Mononuclear cell (primary cell): ENCODE data around the gene MAVS. TPM values are rescaled to one million over a fixed set of nuclear protein-coding genes. Genes with fewer than 3 reads are reported as not detected.

Experiments
- H3K27me3 ChIP-seq: 2 replicates; pipeline ENCODE4 v1.6.0; 2011; ENCODE audit warnings: low read length, control low read depth; ENCODE audit not compliant: insufficient read depth
- H3K4me1 ChIP-seq: 2 replicates; pipeline ENCODE4 v1.5.1; 2011; ENCODE audit warnings: mild to moderate bottlenecking, low read length, control low read depth; ENCODE audit not compliant: insufficient read depth
- H3K4me3 ChIP-seq: 2 replicates; pipeline ENCODE4 v1.5.1; 2011; ENCODE audit warnings: mild to moderate bottlenecking, low read length, moderate library complexity
- H3K9me3 ChIP-seq: 2 replicates; pipeline ENCODE4 v1.5.1; 2011; ENCODE audit warnings: low read depth, mild to moderate bottlenecking, control low read depth, low read length
- total RNA-seq: library from RNA; depleted of rRNA; stranded (reverse); fragments of >200 nt; gene quantifications from one replicate; pipeline ENCODE4 v1.2.3, GENCODE V29; 2012

The MAVS gene
- total RNA-seq, 1 donor, result 6.0 TPM

DNA sequence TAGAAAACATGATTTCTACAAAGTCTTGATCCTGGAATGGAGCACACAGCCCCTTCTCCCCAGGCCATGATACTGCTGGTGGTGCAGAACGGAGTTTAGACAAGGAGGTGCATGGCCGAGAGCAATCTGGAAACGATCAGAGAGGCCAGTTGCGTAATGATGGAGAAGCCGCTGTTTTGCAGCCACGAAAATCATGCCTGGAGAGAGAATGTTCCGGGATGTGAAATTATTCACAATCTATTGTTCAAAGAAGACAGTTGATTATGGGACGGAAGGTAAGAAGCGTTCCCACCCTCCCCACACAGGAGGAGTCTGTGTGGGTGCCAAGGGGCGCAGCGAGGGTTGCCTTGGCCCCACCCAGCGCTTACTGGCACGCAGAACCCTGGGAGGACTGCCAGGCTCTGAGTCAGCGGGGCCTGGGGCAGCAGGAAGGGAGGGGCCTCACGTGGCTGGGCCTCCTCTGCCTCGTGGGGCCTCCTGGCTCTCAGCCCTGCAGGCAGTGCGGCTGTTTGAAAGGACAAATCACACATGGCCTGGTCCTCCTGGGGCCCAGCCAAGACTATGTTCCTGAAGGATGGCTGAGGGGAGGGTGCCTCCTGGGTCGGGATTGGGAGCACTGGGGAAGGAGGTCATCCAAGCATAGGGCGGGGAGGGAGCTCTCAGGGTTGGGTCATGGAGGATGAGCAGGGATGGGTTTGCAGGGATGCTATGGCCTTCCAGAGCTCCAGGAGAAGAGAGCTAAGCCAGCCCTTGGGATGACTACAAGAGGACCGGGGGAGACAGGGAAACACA is 35.0 kb upstream of the MAVS start:
- H3K4me3 ChIP-seq, result peak overlapping the region; percentile 37

DNA sequence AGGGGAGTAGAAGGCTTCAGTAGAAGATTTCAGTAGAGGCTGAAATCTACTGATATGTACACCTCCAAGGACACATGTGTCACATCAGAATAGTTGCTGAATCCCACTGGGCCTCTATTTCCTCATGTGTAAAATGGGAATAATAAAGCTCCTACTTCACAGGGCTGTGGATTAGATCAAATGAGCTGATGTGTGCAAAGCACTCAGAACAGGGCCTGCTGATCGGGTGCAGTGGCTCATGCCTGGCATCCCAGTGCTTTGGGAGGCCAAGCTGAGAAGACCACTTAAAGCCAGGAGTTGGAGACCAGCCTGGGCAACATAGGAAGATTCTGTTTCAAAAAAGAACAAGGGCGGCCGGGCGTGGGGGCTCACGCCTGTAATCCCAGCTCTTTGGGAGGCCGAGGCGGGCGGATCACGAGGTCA is 34.4 kb upstream of the MAVS start:
- Histone ChIP-seq H3K9me3 (no peaks in the 10 kb centered on the region), H3K4me3 (no peak overlapping the region), H3K27me3 (no peaks in the 10 kb centered on the region), H3K4me1 (peaks cover 87% of the 10 kb centered on the region)

More for the DNA sequence above, 35.0 kb upstream of the MAVS start:
- Histone ChIP-seq H3K4me1 (peaks cover 92% of the 10 kb centered on the region), H3K9me3 (no peaks in the 10 kb centered on the region), H3K27me3 (no peaks in the 10 kb centered on the region)

DNA sequence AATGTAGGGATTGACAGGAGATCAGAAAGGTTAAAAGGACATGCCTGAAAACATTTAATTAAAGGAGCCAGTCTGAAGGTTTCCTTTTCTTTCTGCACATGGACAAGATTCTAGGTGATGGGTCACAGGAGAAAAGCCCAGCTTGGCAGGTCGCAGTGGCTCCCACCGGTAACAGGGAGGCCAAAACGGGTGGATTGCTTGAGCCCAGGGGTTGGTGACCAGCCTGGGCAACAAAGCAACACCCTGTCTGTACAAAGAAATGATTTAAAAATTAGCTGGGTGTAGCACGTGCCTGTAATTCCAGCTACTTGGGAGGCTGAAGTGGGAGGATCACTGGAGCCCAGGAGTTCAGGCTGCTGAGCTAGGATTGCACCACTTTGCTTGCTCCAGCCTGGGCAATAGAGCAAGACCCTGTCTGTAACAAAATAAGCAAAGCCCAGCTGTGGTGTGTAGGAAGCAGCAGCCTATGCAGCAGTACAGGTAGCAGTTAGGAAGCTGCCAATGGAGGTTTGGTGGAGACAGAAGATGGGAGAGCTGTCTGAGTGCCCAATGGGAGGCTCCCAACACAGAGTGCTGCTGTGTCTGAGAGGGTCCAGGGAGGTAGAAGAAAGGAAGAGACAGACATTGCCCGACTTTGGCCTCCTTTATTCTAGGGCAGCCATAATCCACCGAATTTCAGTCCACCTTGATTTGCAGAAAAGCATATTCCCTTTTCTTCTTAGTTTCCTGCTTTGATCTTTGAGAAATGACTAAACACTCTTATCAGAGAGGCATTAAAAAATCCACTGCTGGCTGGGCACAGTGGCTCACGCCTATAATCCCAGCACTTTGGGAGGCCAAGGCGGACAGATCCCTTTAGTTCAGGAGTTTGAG is 33.4 kb upstream of the MAVS start:
- Histone ChIP-seq H3K9me3 (no peaks in the 10 kb centered on the region), H3K4me3 (no peak overlapping the region), H3K27me3 (no peaks in the 10 kb centered on the region), H3K4me1 (peaks cover 81% of the 10 kb centered on the region)

DNA sequence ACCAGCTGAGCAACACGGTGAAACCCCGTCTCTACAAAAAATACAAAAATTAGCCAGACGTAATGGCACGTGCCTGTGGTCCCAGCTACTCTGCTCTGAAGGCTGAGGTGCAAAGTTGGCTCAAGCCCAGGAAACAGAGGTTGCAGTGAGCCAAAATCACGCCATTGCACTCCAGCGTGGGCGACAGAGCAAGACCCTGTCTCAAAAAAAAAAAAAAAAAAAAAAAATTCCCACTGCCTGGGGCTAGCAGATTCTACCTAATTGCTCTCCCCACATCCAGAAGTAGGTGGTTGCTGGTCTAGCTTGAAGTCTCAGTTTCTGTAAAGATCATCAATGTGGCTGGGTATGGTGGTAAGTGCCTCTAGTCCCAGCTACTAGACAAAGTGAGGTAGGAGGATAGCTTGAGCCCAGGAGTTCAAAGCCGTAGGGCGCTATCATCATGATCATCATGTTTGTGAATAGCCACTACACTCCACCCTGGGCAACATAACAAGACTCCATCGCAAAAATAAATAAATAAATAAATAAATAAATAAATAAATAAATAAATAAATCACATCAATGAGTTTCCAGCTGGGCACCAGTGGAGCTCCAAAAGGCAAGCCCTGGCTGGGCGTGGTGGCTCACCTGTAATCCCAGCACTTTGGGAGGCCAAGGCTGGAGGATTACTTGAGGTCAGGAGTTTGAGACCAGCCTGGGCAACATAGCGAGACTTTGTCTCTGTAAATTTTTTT is 32.6 kb upstream of the MAVS start:
- H3K4me1 ChIP-seq, result peaks cover 82% of the 10 kb centered on the region
- H3K4me3 ChIP-seq, result no peak overlapping the region
- no peaks in the 10 kb centered on the region for H3K9me3 ChIP-seq
- H3K27me3 ChIP-seq, result no peaks in the 10 kb centered on the region

DNA sequence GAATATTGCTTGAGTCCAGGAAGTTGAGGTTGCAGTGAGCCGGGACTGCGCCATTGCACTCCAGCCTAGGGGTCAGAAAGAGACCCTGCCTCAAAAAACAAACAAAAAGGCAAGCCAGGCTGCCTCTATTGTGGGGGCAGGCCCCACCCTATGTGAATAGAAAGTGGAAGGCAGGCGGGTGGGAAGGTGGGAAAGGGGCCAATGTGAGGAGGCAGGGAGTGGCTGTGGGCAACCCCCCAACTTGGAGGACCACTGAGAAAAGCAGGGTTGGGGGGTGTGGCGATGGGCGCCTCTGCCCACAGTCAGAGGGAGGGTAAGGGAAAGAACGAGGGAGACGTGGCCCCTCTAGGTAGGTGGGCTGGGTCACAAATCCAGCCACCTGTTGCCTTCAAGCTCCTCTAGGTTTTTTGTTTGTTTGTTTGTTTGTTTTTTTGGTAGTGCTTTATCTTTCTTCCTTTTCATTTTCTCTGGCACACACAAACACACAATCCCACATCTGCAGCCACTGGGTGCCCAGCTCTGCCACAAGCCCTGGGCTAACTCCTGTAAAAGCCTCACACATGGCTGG is 31.6 kb upstream of the MAVS start:
- H3K4me3 ChIP-seq, result no peak overlapping the region
- H3K4me1 ChIP-seq, result peaks cover 86% of the 10 kb centered on the region
- H3K9me3 ChIP-seq, result no peaks in the 10 kb centered on the region
- no peaks in the 10 kb centered on the region for H3K27me3 ChIP-seq

DNA sequence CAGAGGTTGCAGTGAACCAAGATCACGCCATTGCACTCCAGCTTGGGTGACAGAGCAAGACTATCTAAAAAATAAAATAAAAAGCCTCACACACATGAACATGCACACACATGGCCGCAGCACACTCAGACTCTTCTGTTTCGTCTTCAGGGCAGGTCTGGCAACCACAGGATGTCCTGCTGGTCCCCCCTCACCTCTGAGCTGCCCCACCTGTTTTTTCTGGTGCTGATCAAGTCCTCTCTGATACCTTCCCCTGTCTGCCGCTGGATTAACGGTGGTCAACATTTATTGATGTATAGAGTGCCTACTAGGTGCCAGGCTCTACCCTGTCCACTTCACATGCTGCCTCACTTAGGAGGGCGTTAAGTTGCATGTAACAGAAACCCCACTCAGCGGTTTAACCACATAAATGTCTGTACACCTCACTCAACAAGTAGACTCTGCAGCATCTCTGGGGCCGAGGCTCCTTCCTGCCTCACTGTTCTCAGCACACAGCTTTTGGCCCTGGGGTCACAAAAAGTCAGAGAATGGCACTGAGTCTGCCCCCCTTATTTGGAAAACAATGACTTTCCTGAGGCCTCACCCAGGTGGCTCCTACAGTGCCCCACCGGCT is 30.8 kb upstream of the MAVS start:
- H3K9me3 ChIP-seq, result no peaks in the 10 kb centered on the region
- H3K27me3 ChIP-seq, result no peaks in the 10 kb centered on the region
- H3K4me3 ChIP-seq, result no peak overlapping the region
- peaks cover 79% of the 10 kb centered on the region for H3K4me1 ChIP-seq

DNA sequence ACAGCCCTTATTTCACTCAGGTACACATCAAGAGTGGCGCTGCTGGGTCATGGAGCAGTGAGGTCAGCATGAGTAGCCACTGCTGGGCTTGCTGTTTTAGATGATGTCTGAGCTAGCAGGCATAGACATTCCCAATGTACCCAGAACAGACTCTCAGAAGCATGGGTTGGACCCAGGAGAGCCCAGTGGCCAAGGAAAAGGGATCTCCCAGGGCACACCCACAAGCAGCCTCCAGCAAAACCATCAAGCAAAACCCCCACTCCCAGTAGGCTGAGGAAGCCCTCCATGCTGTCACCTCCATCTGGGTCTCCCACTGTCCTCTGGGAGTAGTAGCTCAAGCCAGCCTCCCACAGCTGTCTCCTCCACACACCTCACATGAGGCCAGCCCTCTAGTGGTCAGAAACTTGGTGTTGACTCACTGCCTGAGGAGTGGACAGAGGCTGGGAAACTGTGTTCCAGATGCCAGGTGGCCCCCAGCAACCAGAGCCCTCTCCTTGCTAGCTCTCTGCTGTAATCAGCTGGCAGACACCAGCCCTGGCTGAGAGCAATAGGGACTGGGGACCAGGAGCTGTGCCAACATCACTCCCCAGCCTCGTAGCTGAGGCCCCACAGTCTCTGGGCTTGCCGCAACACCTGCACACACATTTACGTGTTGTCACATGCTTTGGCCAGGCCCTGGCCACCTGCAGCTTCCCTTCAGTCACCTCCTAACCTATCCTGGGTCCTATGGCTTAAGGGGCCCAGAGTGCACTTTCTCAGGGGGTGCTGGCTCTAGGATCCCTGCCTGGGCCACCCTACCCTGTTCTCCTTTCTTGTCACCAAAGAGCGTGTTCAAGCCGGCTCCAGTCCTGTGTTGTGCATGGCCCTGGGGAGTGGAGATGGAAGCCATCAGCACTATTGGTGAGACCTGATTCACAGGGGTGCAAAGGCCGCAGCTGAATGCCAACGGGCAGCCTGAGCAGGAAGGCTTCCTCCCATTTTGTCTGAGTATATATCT is 28.2 kb upstream of the MAVS start:
- Histone ChIP-seq H3K4me3 (no peak overlapping the region), H3K9me3 (no peaks in the 10 kb centered on the region), H3K4me1 (peaks cover 60% of the 10 kb centered on the region), H3K27me3 (no peaks in the 10 kb centered on the region)

DNA sequence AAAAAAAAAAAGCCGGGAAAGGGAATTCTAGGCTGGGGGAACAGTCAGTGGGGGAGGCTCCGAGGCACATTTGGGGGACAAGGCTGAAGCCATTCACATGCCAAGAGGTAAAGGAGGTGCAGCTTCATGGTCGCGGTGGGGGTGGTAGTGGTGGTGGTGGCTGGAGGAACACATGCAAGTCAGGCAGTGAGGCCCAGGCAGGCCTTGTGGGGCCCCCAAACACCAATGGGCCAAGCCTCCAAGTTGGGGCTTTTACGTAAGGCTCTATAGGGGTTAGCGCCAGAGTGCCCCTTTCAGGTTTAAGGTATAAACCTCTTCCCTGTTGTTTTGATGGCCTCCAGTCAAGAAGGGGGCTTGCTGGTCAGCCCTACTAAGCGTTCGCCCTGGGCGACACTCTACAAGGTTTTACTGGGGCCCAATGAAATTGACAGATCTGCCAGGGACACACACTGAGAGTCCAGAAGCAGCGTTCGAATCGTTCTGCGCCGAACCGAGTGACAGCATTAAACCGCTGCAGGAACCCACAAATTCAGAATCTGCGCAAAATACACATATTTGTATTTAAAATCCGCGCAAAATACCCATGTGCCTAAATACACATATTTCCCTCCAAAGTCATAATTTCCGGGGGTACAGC is 27.1 kb upstream of the MAVS start:
- Histone ChIP-seq H3K9me3 (no peaks in the 10 kb centered on the region), H3K4me3 (peak overlapping the region; percentile 83), H3K27me3 (no peaks in the 10 kb centered on the region), H3K4me1 (peaks cover 50% of the 10 kb centered on the region)

DNA sequence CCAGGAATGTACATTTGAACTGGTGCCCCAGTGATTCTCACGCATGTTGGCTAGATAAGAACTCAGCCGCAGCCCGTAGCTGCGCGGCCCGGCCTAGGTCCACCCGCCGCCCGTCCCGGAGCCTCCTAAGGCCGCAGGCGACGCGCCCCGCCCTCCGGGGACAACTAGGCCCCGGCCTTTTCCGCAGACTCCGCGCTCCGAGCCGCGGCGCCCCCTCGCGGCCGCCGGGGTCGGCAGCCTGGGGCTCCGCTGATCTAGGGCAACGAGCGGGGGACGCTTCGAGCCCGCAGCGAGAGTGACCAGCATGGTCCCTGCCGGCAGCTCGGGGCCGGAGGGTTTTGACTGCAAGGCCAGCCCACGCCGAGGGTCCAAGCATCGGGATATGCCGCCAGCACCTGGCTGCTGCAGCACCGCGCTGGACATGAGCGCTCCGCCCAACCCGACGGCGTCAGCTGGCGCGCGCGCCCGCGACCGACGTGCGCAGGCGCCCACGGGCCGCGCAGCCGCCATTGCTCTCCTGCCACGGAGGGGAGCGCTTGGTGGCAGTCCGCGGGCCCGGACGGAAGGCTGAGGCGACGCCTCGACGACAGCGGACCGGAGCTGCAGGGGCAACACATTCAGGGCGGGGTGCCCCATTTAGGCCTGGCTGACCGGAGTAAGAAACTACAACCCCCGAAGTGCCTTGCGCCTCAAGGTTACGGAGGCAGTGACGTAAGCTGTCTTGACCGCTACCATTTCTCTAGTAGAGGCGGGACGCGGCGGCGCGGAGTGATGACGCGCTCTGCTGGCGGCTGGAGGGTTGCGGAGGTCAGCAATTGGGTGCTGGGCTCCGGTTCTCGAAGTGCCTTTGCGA is 26.4 kb upstream of the MAVS start, which contains the start of gene AP5S1:
AP5S1 (plus strand) TSS at position 500 of the 853 bp plus-strand sequence. CDS start 1,571 bp downstream, outside the sequence.
- peak within 1 kb of the TSS; percentile 83 for H3K4me3 ChIP-seq
- H3K27me3 ChIP-seq, result no peaks in the 10 kb centered on the region
- no peaks in the 10 kb centered on the region for H3K9me3 ChIP-seq
- peaks cover 43% of the 10 kb centered on the region for H3K4me1 ChIP-seq

DNA sequence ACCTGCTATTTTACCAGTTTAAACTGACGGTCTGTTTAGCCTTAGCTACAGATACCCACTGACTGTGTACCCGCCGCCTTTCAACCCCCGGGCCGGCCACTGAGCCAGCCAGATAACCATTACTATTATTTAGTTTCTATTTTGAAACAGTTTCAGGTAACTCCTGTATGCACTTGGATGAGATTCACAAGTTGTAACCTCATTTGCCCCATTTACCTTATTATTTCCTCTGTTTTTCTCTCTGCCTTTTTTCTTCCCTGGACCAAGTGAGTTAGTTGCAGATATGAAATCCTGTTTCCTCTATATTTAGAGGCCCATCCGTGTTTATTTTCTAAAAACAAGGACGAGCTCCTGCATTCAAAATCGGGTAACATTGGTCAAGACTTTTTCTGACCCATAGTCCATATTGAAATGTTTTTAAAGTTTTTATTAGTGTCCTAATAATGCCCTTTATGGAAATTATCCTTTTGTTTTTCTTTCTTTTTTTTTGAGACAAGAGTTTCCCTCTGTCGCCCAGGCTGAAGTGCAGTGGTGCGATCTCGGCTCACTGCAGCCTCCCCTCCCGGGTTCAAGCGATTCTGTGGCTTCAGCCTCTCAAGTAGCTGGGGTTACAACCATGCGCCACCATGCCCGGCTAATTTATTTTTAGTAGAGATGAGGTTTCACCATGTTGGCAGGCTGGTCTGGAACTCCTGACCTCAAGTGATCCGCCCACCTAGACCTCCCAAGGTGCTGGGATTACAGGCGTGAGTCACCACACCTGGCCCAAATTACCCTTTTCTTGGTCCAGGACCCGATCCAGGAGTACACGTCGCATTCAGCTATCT is 25.5 kb upstream of the MAVS start:
- Histone ChIP-seq H3K4me1 (peaks cover 35% of the 10 kb centered on the region), H3K9me3 (no peaks in the 10 kb centered on the region), H3K4me3 (peak overlapping the region; percentile 83), H3K27me3 (no peaks in the 10 kb centered on the region)

DNA sequence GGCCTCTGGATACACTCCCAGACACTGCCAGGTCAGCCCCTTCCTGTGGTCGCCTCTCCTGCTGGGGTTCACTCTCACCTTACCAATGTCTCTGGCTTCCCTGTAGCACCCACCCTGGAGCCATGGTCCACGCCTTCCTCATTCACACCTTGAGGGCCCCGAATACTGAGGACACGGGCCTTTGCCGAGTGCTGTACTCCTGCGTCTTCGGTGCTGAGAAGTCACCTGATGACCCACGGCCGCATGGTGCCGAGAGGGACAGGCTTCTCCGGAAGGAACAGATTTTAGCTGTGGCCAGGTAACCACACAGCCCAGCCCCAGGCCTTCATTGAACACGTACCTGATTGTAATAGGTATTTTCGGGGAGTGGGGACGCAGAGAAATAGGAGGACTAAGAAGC is 24.6 kb upstream of the MAVS start:
- H3K27me3 ChIP-seq, result no peaks in the 10 kb centered on the region
- H3K4me1 ChIP-seq, result peaks cover 28% of the 10 kb centered on the region
- no peak overlapping the region for H3K4me3 ChIP-seq
- no peaks in the 10 kb centered on the region for H3K9me3 ChIP-seq

DNA sequence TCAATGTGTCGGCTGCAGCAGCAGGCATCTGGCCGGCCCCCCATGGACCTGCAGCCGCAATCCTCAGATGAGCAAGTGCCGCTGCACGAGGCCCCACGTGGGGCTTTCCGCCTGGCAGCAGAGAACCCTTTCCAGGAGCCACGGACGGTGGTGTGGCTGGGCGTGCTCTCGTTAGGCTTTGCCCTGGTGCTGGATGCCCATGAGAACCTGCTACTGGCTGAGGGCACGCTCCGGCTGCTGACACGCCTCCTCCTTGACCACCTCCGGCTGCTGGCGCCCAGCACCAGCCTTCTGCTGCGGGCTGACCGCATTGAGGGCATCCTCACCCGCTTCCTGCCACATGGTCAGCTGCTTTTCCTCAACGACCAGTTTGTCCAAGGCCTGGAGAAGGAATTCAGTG is 22.8 kb upstream of the MAVS start:
- Histone ChIP-seq H3K4me3 (no peak overlapping the region), H3K9me3 (no peaks in the 10 kb centered on the region), H3K4me1 (peaks cover 19% of the 10 kb centered on the region), H3K27me3 (no peaks in the 10 kb centered on the region)
